Stomach (tissue), 9 donors: ENCODE measurements around the gene QRICH1. TPM values are rescaled to one million over a fixed set of nuclear protein-coding genes. Genes with fewer than 3 reads are reported as not detected.

Experiments
- DNase-seq, 2 donors: peaks; one replicate each; pipeline versions ENCODE4 v3.0.0 to v3.0.0-alpha.2; 2013 to 2019
- H3K27ac ChIP-seq, 5 donors: fragments of 200-600 bp in 4 of 5; sonication (generic) in 4 of 5; one replicate each; pipeline ENCODE4 v1.5.1; 2013 to 2019; ENCODE audit warnings: mild to moderate bottlenecking in 1 of 5, moderate library complexity in 1 of 5
- H3K27me3 ChIP-seq, 3 donors: fragments of 200-600 bp; sonication (generic); one replicate each; pipeline ENCODE4 v1.5.1; 2017 to 2019; ENCODE audit warnings: mixed run types in 1 of 3
- H3K36me3 ChIP-seq, 4 donors: fragments of 200-600 bp; sonication (generic); 1 replicate in 3 of 4; 2 replicates in 1 of 4; pipeline ENCODE4 v1.5.1; 2016 to 2019
- H3K4me1 ChIP-seq, 4 donors: fragments of 200-600 bp; sonication (generic); one replicate each; pipeline ENCODE4 v1.5.1; 2016 to 2019
- H3K4me3 ChIP-seq, 4 donors: fragments of 200-600 bp; sonication (generic) in 3 of 4; one replicate each; pipeline ENCODE4 v1.5.1; 2016 to 2019; ENCODE audit warnings: mild to moderate bottlenecking in 1 of 4
- H3K9me3 ChIP-seq, 4 donors: fragments of 200-600 bp; sonication (generic); one replicate each; pipeline ENCODE4 v1.5.1; 2016 to 2019
- EP300 ChIP-seq: sonication (generic); formaldehyde crosslinking; IDR thresholded peaks from one replicate; pipeline ENCODE4 v1.6.1; 2017; ENCODE audit warnings: antibody characterized with exemption
- POLR2A ChIP-seq, 4 donors: fragments of 450-650 bp; IDR thresholded peaks; one replicate each; pipeline ENCODE4 v1.6.1; 2016; ENCODE audit warnings: antibody characterized with exemption in 4 of 4, control low read depth in 2 of 4, mild to moderate bottlenecking in 1 of 4, moderate library complexity in 1 of 4
- POLR2AphosphoS5 ChIP-seq, 3 donors: sonication (generic); formaldehyde crosslinking; IDR thresholded peaks; one replicate each; pipeline ENCODE4 v1.6.1; 2016; ENCODE audit warnings: antibody characterized with exemption in 3 of 3
- WGBS, 5 donors: extraction: QIAGEN DNeasy Blood & Tissue Kit in 3 of 5; methylation state at CpG; one replicate each; pipeline versions ENCODE4 v1.1.5 to v1.1.7; 2013 to 2018; 5-methylcytosine and 5-hydroxymethylcytosine counted together
- intact Hi-C: fragments of 100-400 bp; cut with DNase I; formaldehyde crosslinking; loops from one replicate; pipeline ENCODE4 v1.15.1; 2023; ENCODE audit warnings: low total_unique reads
- polyA plus RNA-seq, 3 donors: library from polyadenylated mRNA; stranded (reverse); fragments of 200-250 nt; gene quantifications; one replicate each; pipeline ENCODE4 v1.2.3, GENCODE V29; 2013
- total RNA-seq, 5 donors: library from RNA; depleted of rRNA; stranded (reverse); fragments of >200 nt; gene quantifications; one replicate each; pipeline versions ENCODE4 v1.1.0 to v1.2.3, GENCODE V29; 2014 to 2016
- TF ChIP-seq, protein P1 (sequence below), 7 experiments: fragments of 450-650 bp in 4 of 7; fragments of 200-600 bp in 3 of 7; sonication (generic) in 3 of 7; IDR thresholded peaks; one replicate each; pipeline ENCODE4 v1.5.1; 2016 to 2019; ENCODE audit warnings: antibody characterized with exemption in 7 of 7, control low read depth in 2 of 7, mild to moderate bottlenecking in 1 of 7
- donor health status: healthy with polysubstance abuse.
- donor health status: Bipolar disorder and iron deficiency.
- donor health status: healthy.

The QRICH1 gene
- total and polyA plus RNA-seq, 8 donors, result 16.1 to 105 (median 38.8) TPM

DNA sequence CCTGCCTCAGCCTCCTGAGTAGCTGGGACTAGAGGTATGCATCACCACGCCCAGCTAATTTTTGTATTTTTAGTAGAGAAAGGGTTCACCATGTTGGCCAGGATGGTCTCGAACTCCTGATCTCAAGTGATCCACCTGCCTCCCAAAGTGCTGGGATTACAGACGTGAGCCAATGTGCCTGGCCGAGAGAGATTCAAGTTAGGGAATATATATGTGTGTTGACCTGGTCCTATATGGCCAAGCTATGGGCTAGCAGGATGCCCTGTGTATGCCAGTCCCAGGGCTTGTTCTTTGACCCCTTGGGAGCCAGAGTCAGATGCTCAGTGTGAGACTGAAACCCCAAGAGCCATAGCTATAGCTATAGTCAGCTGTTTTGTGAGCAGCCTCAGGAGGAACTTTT, 70.1 kb downstream of the QRICH1 start:
- peak overlapping the region in 1 of 4 donors; percentile 94 for H3K4me3 ChIP-seq
- no peaks in the 10 kb centered on the region for H3K27me3 ChIP-seq
- TF ChIP-seq, protein P1, sequence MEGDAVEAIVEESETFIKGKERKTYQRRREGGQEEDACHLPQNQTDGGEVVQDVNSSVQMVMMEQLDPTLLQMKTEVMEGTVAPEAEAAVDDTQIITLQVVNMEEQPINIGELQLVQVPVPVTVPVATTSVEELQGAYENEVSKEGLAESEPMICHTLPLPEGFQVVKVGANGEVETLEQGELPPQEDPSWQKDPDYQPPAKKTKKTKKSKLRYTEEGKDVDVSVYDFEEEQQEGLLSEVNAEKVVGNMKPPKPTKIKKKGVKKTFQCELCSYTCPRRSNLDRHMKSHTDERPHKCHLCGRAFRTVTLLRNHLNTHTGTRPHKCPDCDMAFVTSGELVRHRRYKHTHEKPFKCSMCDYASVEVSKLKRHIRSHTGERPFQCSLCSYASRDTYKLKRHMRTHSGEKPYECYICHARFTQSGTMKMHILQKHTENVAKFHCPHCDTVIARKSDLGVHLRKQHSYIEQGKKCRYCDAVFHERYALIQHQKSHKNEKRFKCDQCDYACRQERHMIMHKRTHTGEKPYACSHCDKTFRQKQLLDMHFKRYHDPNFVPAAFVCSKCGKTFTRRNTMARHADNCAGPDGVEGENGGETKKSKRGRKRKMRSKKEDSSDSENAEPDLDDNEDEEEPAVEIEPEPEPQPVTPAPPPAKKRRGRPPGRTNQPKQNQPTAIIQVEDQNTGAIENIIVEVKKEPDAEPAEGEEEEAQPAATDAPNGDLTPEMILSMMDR (IDR thresholded peaks at IDR 0.05), result no peak
- no peak for TF ChIP-seq POLR2AphosphoS5 (IDR thresholded peaks at IDR 0.05)
- TF ChIP-seq POLR2A (IDR thresholded peaks at IDR 0.05), result no peak
- no peak for TF ChIP-seq EP300
- 85 to 93% (median 88%) methylated on average over 4 of the region's 4 CpGs for WGBS, 5 donors
- intact Hi-C loops, result no loop called here
- no peak overlapping the region for H3K27ac ChIP-seq
- peaks cover 36 to 48% (median 46%) of the 10 kb centered on the region in 4 donors for H3K36me3 ChIP-seq
- peak in 1 of 2 donors; percentile 5 for DNase-seq
- H3K4me1 ChIP-seq, result peaks cover 40 to 79% (median 71%) of the 10 kb centered on the region in 4 donors
- H3K9me3 ChIP-seq, result no peaks in the 10 kb centered on the region

- intact Hi-C loops, result no loop called here
- DNase-seq, result peak in 1 of 2 donors; percentile 36
- Histone ChIP-seq H3K4me1 (peaks cover 35 to 73% (median 68%) of the 10 kb centered on the region in 4 donors), H3K9me3 (no peaks in the 10 kb centered on the region), H3K27me3 (no peaks in the 10 kb centered on the region), H3K36me3 (peaks cover 36 to 48% (median 46%) of the 10 kb centered on the region in 4 donors), H3K4me3 (peak overlapping the region; percentile 77 to 94 (median 85)), H3K27ac (peak overlapping the region; percentile 98 to 100 (median 99))
- WGBS, 5 donors, result 5 to 24% (median 11%) methylated on average over 6 to 12 of the region's 12 CpGs
- TF ChIP-seq, protein P1 (IDR thresholded peaks at IDR 0.05), result no peak
- no peak for TF ChIP-seq POLR2AphosphoS5 (IDR thresholded peaks at IDR 0.05)
- TF ChIP-seq POLR2A (IDR thresholded peaks at IDR 0.05), result no peak
- TF ChIP-seq EP300, result no peak
Observed at GRCh38 chr3:49022688-49023171, 71.1 kb downstream of the QRICH1 start.

- Histone ChIP-seq H3K9me3 (no peaks in the 10 kb centered on the region), H3K4me3 (peak within 1 kb of the TSS; percentile 77 to 94 (median 85)), H3K27me3 (no peaks in the 10 kb centered on the region), H3K27ac (peak within 1 kb of the TSS; percentile 98 to 100 (median 99)), H3K36me3 (peaks cover 36 to 43% (median 42%) of the 10 kb centered on the region in 4 donors), H3K4me1 (peaks cover 42 to 74% (median 74%) of the 10 kb centered on the region in 4 donors)
- no peak for TF ChIP-seq EP300
- TF ChIP-seq, protein P1 (IDR thresholded peaks at IDR 0.05), result peak in 5 of 7 experiments; percentile 86 to 96 (median 95)
- TF ChIP-seq POLR2A (IDR thresholded peaks at IDR 0.05), result peak in 2 of 4 donors; percentile 61 to 89
- TF ChIP-seq POLR2AphosphoS5 (IDR thresholded peaks at IDR 0.05), result peak; percentile 86 to 97 (median 96)
- peak; percentile 95 to 98 for DNase-seq
- 0 to 1% (median 0%) methylated on average over 21 to 83 of the region's 83 CpGs for WGBS, 5 donors
- intact Hi-C loops, result no loop called here
Observed at GRCh38 chr3:49021813-49022687, 71.8 kb downstream of the QRICH1 start, which contains the start of gene NDUFAF3. TSS of gene NDUFAF3 (plus strand) at chr3:49022121. CDS start at chr3:49022145, 24 bp downstream.

DNA sequence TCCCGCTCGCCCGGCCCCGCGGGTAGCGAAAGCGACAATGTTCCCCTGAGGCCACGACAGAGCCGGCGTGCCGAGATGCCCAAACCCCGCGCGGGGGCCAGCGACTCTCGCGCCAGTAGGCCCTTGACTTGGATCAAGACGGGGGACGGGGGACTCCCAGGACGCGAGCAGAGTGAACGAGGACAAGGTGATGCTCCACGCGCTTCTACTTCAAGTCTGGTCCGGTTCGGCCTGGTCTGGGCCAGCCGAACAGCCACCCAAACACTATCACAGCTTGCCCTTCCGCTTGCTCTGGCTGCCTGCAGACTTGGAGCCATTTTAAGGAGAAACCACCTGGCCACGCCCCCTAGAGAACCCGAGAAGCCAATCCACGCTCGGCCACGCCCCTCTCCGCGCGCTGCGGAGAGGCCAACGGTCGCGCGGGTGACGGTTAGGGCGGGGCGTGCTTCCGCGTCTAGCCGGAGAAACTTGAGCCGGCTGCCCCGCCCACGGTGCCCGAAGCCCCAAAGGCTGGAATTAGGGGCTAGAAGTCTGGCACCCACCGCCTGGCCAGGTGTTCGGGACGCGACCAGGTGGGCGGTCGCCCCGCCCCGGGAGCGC, 72.6 kb downstream of the QRICH1 start:
- peak overlapping the region; percentile 98 to 100 (median 99) for H3K27ac ChIP-seq
- no peaks in the 10 kb centered on the region for H3K27me3 ChIP-seq
- peak; percentile 100 for DNase-seq
- no peak for TF ChIP-seq EP300
- TF ChIP-seq, protein P1 (IDR thresholded peaks at IDR 0.05), result no peak
- peak in 2 of 4 donors; percentile 99 for TF ChIP-seq POLR2A (IDR thresholded peaks at IDR 0.05)
- TF ChIP-seq POLR2AphosphoS5 (IDR thresholded peaks at IDR 0.05), result peak; percentile 92 to 100 (median 98)
- H3K4me3 ChIP-seq, result peak overlapping the region; percentile 77 to 94 (median 85)
- peaks cover 30 to 41% (median 40%) of the 10 kb centered on the region in 4 donors for H3K36me3 ChIP-seq
- peaks cover 44 to 79% (median 77%) of the 10 kb centered on the region in 4 donors for H3K4me1 ChIP-seq
- H3K9me3 ChIP-seq, result no peaks in the 10 kb centered on the region
- intact Hi-C loops, result no loop called here
- 0 to 2% (median 1%) methylated on average over 15 to 60 of the region's 60 CpGs for WGBS, 5 donors
